GM19395 (cell line): Measurements from ENCODE around the gene C1QB.
"Not testable (repeated sequence)": the region's sequence is repeated elsewhere in the genome, so short reads cannot be mapped to it uniquely, and the experiment has no call there.

Experiments used
- ATAC-seq: cut with Tn5 transposase; IDR thresholded peaks from one replicate; pipeline ENCODE4 v1.9.1; 2021; ENCODE audit warnings: mild to moderate bottlenecking, moderate library complexity; ENCODE audit not compliant: unreplicated experiment

C1QB gene

DNA sequence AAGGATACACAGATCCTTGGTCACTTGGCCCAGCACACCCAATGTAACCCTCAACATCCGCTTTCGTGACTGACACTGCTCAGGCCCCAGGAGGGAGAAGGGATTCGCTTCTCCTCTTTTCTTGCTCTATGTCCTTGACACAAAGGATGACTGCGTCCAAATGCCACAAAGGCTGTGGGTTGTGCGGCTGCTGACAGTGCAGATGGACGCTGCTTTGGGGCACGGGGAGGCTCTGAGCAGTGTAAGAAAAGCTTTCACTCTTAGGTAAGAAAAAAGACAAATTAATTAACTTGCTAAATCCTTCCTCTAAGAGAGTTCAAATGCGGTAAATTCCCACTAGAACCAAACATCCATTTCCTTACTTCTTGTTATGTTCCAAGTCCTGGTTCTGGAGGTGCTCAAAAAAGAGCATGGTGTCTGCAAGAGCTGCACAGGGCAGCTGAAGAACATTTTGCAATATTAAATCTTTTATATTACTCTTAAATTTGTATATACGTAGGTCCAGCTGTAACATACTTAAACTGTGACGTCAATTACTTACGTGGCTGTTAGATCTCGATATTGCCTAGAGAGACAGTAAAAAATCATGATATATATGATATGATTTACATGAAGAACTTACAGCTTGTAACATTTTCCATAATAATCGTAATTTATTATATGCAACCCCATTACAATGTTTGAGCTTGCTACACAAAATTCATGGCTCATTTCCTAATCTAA, 38.2 kb downstream of the C1QB start:
- ATAC-seq = no peak

DNA sequence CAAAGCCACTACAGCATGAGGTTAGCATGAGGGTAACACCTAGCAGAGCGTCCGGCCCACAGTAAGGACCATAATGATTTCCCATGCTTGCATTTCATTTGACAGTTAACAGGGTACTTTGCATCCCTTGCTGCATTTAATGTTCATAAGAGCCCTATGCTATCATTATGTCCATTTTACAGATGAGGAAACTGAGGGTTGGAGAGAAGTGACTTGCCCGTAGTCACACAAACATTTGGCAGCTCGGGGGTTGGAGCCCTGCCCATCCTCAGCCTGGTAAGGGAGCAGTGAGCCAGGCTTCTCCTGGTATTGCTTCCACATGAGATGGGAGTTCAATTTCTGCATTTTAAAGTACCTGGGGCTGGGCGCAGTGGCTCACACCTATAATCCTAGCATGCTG, 41.1 kb downstream of the C1QB start:
- ATAC-seq = no peak

DNA sequence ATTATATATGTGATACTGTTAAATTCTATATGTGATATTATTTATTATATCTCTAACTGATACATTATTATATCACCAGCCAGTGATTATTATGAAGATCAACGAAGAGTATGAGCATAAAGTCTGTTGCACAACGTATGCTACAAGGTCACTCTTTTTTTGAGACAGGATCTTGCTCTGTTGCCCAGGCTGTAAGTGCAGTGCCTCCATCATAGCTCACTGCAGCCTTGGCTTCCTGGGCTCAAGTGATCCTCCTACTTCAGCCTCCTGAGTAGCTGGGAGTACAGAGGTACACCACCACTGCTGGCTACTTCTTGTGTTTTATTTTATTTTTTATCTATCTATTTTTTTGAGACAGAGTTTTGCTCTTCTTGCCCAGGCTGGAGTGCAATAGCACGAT, 43.6 kb downstream of the C1QB start:
- ATAC-seq = no peak

GRCh38 chr1:22697980-22698379, 44.9 kb downstream of the C1QB start:
- ATAC-seq = no peak

- ATAC-seq = no peak
These were observed 46.9 kb downstream of the C1QB start for GRCh38 chr1:22699681-22700520.

- ATAC-seq = no peak
These were observed 49.5 kb downstream of the C1QB start for GRCh38 chr1:22702296-22703085.

DNA sequence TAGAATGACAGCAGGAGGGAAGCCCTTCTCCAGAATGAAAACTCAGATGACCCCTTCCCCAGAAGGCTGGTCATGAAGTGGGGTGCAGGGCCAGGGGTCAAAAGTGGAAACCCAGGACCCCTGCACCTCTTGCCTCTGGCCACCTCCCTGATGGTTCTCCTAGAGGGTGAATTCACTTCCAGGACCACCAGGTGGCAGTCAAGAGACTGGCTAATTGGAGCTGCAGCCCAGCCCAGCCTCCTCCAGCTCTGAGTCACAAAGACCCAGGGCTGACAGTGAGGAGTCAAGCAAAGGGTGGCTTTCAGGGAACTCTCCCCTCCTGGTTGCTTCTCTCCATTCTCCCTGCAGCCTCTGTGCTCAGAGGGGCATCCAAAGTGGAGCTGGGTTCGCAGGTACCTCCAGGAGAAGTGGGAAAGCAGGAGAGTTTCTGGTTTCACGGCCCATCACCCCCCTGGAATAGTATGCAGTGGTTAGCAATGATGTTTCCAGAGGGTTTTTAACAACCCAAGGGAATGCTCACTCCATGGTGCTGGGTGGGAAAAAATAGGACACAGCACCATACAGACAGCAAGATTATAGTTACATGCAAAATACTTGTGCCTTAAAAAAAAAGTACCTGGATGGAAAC, 51.5 kb downstream of the C1QB start:
- ATAC-seq = peak; percentile 67

- no peak for ATAC-seq
These were observed 52.5 kb downstream of the C1QB start for GRCh38 chr1:22705586-22705985.

GRCh38 chr1:22706100-22706499, 53.1 kb downstream of the C1QB start:
- ATAC-seq = not testable (repeated sequence)

- ATAC-seq = no peak
These were observed 55.7 kb downstream of the C1QB start for GRCh38 chr1:22708777-22709176.

DNA sequence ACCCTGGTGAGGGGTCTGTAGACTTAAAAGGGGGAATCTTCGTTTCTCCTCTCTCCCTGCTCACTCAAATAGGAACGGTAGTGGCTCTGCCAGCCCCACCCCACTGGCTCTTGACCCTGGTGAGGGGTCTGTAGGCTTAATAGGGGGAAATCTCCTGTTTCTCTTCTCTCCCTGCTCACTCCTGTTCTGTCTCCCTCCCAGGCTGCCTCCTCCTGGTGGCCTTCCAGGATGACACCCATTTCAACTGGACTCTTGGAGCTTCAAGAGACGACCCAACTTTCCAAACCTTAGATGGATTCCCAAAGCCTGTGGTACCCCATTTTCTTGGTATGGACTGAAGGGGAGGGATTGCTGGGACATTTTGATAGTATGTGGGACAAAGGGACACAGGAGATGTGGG, 56.2 kb downstream of the C1QB start:
- no peak for ATAC-seq

- no peak for ATAC-seq
These were observed 57.1 kb downstream of the C1QB start for GRCh38 chr1:22709891-22710700.

GRCh38 chr1:22710701-22711049, 57.6 kb downstream of the C1QB start, which contains the start of gene EPHB2:
TSS of gene EPHB2 (plus strand) at chr1:22710839. CDS start at chr1:22710983, 144 bp downstream.
- no peak for ATAC-seq

GRCh38 chr1:22711071-22711470, 58.0 kb downstream of the C1QB start:
- no peak for ATAC-seq
